Measurements from ENCODE around the gene GBA2. TPM values are rescaled to one million over a fixed set of nuclear protein-coding genes. Genes with fewer than 3 reads are reported as not detected.

Gene GBA2
- total and polyA plus RNA-seq, 2 experiments from 2014 or later: 32.1 to 80.1 TPM

- TF ChIP-seq CTCF (conservative IDR thresholded peaks at IDR 0.05; ENCODE audit: low read depth in 2 of 2) (no peak), POLR2AphosphoS5 (IDR thresholded peaks at IDR 0.05; ENCODE audit: low read depth) (no peak)
Measured at GRCh38 chr9:35745569-35745968, 3.5 kb downstream of the GBA2 start (continued).

GRCh38 chr9:35743880-35744518 lies 5.0 kb downstream of the GBA2 start:
- H3K27me3 ChIP-seq (ENCODE audit: insufficient read depth): no peaks in the 10 kb centered on the region
- peaks cover 23% of the 10 kb centered on the region for H3K4me1 ChIP-seq (ENCODE audit: insufficient read depth)
- peaks cover 20% of the 10 kb centered on the region for H3K36me3 ChIP-seq (ENCODE audit: insufficient read depth)
- no peaks in the 10 kb centered on the region for H3K9me3 Mint-ChIP-seq
- peaks cover 3% of the 10 kb centered on the region for H3K27me3 Mint-ChIP-seq (ENCODE audit: insufficient read depth, low read depth, poor library complexity)
- H3K4me2 ChIP-seq: no peak overlapping the region
- peaks cover 65% of the 10 kb centered on the region for H3K36me3 Mint-ChIP-seq (ENCODE audit: low read depth)
- DNase-seq (ENCODE audit: low spot score) (no peak), ATAC-seq (no peak)
- no peak overlapping the region for H3K4me3 ChIP-seq
- peaks cover 20% of the 10 kb centered on the region for H3K4me1 Mint-ChIP-seq
- H3K9me2 ChIP-seq (ENCODE audit: insufficient read depth): no peaks in the 10 kb centered on the region
- peaks cover 41% of the 10 kb centered on the region for H3K79me2 ChIP-seq (replicated peaks; ENCODE audit: insufficient read depth)
- no peak overlapping the region for H2AFZ ChIP-seq
- no peak overlapping the region for H3K4me3 Mint-ChIP-seq
- peaks cover 5% of the 10 kb centered on the region for H3F3A ChIP-seq (replicated peaks; ENCODE audit: low read depth)
- H4K20me1 ChIP-seq (replicated peaks; ENCODE audit: insufficient read depth): peaks cover 42% of the 10 kb centered on the region
- H3K27ac ChIP-seq (ENCODE audit: low read depth): no peak overlapping the region
- no peak overlapping the region for H3K27ac Mint-ChIP-seq
- TF ChIP-seq, protein P1, sequence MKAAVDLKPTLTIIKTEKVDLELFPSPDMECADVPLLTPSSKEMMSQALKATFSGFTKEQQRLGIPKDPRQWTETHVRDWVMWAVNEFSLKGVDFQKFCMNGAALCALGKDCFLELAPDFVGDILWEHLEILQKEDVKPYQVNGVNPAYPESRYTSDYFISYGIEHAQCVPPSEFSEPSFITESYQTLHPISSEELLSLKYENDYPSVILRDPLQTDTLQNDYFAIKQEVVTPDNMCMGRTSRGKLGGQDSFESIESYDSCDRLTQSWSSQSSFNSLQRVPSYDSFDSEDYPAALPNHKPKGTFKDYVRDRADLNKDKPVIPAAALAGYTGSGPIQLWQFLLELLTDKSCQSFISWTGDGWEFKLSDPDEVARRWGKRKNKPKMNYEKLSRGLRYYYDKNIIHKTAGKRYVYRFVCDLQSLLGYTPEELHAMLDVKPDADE (IDR thresholded peaks at IDR 0.05): no peak
- TF ChIP-seq, protein P2, sequence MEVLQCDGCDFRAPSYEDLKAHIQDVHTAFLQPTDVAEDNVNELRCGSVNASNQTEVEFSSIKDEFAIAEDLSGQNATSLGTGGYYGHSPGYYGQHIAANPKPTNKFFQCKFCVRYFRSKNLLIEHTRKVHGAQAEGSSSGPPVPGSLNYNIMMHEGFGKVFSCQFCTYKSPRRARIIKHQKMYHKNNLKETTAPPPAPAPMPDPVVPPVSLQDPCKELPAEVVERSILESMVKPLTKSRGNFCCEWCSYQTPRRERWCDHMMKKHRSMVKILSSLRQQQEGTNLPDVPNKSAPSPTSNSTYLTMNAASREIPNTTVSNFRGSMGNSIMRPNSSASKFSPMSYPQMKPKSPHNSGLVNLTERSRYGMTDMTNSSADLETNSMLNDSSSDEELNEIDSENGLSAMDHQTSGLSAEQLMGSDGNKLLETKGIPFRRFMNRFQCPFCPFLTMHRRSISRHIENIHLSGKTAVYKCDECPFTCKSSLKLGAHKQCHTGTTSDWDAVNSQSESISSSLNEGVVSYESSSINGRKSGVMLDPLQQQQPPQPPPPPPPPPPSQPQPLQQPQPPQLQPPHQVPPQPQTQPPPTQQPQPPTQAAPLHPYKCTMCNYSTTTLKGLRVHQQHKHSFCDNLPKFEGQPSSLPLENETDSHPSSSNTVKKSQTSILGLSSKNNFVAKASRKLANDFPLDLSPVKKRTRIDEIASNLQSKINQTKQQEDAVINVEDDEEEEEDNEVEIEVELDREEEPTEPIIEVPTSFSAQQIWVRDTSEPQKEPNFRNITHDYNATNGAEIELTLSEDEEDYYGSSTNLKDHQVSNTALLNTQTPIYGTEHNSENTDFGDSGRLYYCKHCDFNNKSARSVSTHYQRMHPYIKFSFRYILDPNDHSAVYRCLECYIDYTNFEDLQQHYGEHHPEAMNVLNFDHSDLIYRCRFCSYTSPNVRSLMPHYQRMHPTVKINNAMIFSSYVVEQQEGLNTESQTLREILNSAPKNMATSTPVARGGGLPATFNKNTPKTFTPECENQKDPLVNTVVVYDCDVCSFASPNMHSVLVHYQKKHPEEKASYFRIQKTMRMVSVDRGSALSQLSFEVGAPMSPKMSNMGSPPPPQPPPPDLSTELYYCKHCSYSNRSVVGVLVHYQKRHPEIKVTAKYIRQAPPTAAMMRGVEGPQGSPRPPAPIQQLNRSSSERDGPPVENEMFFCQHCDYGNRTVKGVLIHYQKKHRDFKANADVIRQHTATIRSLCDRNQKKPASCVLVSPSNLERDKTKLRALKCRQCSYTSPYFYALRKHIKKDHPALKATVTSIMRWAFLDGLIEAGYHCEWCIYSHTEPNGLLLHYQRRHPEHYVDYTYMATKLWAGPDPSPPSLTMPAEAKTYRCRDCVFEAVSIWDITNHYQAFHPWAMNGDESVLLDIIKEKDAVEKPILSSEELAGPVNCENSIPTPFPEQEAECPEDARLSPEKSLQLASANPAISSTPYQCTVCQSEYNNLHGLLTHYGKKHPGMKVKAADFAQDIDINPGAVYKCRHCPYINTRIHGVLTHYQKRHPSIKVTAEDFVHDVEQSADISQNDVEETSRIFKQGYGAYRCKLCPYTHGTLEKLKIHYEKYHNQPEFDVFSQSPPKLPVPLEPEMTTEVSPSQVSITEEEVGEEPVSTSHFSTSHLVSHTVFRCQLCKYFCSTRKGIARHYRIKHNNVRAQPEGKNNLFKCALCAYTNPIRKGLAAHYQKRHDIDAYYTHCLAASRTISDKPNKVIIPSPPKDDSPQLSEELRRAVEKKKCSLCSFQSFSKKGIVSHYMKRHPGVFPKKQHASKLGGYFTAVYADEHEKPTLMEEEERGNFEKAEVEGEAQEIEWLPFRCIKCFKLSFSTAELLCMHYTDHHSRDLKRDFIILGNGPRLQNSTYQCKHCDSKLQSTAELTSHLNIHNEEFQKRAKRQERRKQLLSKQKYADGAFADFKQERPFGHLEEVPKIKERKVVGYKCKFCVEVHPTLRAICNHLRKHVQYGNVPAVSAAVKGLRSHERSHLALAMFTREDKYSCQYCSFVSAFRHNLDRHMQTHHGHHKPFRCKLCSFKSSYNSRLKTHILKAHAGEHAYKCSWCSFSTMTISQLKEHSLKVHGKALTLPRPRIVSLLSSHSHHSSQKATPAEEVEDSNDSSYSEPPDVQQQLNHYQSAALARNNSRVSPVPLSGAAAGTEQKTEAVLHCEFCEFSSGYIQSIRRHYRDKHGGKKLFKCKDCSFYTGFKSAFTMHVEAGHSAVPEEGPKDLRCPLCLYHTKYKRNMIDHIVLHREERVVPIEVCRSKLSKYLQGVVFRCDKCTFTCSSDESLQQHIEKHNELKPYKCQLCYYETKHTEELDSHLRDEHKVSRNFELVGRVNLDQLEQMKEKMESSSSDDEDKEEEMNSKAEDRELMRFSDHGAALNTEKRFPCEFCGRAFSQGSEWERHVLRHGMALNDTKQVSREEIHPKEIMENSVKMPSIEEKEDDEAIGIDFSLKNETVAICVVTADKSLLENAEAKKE (CRISPR knock-in tag; IDR thresholded peaks at IDR 0.05): no peak
- no peak for TF ChIP-seq ZNF114 (CRISPR knock-in tag; IDR thresholded peaks at IDR 0.05)
- TF ChIP-seq STAT1 (IDR thresholded peaks at IDR 0.05; ENCODE audit: unreplicated experiment): no peak
- no peak for TF ChIP-seq REST (IDR thresholded peaks at IDR 0.05; ENCODE audit: unreplicated experiment)
- no peak for TF ChIP-seq CTCF (conservative IDR thresholded peaks at IDR 0.05; ENCODE audit: low read depth in 2 of 2)
- no peak for TF ChIP-seq CREB1 (CRISPR knock-in tag; IDR thresholded peaks at IDR 0.05; ENCODE audit: low read depth)
- no peak for TF ChIP-seq JUNB (IDR thresholded peaks at IDR 0.05; ENCODE audit: unreplicated experiment)
- TF ChIP-seq POLR2AphosphoS5 (IDR thresholded peaks at IDR 0.05; ENCODE audit: low read depth): no peak

All from GM23338 (cell line).